K562 (cell line): ENCODE data around the gene STEAP1B. TPM values are rescaled to one million over a fixed set of nuclear protein-coding genes. Genes with fewer than 3 reads are reported as not detected.

ENCODE experiments used
- ATAC-seq: fragments of 200-7000 bp; cut with Tn5 transposase; 3 replicates; pipeline ENCODE4 v1.9.1; 2020; ENCODE audit warnings: moderate library complexity
- BruUV-seq: library from RNA; stranded (reverse); fragments of 400-500 nt; replicated peaks from 2 replicates; lab custom pipeline; 2021; lab: Mats Ljungman, UMichigan
- CTCF ChIA-PET: fragments of 300-600 bp; formaldehyde crosslinking; extraction: SDS; loops from one replicate; lab custom pipeline; 2021; ENCODE audit warnings: low intra/inter-chr PET ratio; lab: Yijun Ruan, JAX
- POLR2A ChIA-PET: fragments of 300-600, 350-650 bp; sonication (Branson Sonifier 250); formaldehyde crosslinking; extraction: SDS; loops from one replicate; lab custom pipeline; 2021; ENCODE audit warnings: antibody characterized with exemption, inconsistent platforms; lab: Yijun Ruan, JAX
- DNase-seq, 4 experiments: peaks; one replicate each; pipeline versions ENCODE4 v3.0.0 to v3.0.0-alpha.2; 2011 to 2018; ENCODE audit warnings: low spot score in 3 of 4, mixed read lengths in 3 of 4; ENCODE audit errors: extremely low read depth in 1 of 4
- FAIRE-seq: peaks from 2 replicates; lab custom pipeline; 2011; peaks lifted over from hg19 to GRCh38; lab: Jason Lieb, UNC
- H2AFZ ChIP-seq: 2 replicates; pipeline ENCODE4 v1.6.0; 2011; ENCODE audit warnings: low read depth, low read length, control low read depth, inconsistent platforms
- H3K27ac ChIP-seq: fragments of 200-600 bp; 3 replicates; pipeline ENCODE4 v1.8.0; 2011; ENCODE audit warnings: low read depth, mild to moderate bottlenecking, control low read depth, inconsistent platforms, low read length, moderate library complexity, mixed read lengths; ENCODE audit errors: extremely low read depth
- H3K27me3 ChIP-seq, 2 experiments: fragments of 300-600 bp in 1 of 2; 2 replicates in 1 of 2; 3 replicates in 1 of 2; pipeline versions ENCODE4 v1.6.0 to v1.8.0; 2011; ENCODE audit warnings: inconsistent platforms in 2 of 2, low read length in 2 of 2, mild to moderate bottlenecking in 1 of 2, mixed read lengths in 1 of 2, moderate library complexity in 1 of 2; ENCODE audit not compliant: control insufficient read depth in 2 of 2, insufficient read depth in 2 of 2
- H3K36me3 ChIP-seq: fragments of 300-600 bp; 3 replicates; pipeline ENCODE4 v1.8.0; 2011; ENCODE audit warnings: mild to moderate bottlenecking, low read length, inconsistent platforms; ENCODE audit not compliant: control insufficient read depth, insufficient read depth
- H3K4me1 ChIP-seq, 2 experiments: fragments of 200-600 bp in 1 of 2; replicated peaks in 1 of 2; 2 replicates in 1 of 2; 3 replicates in 1 of 2; pipeline versions ENCODE4 v1.5.1 to v1.8.0; 2011; ENCODE audit warnings: inconsistent platforms in 2 of 2, low read length in 2 of 2, mild to moderate bottlenecking in 1 of 2, mixed read lengths in 1 of 2, moderate library complexity in 1 of 2; ENCODE audit not compliant: control insufficient read depth in 2 of 2, insufficient read depth in 2 of 2
- H3K4me2 ChIP-seq: 2 replicates; pipeline ENCODE4 v1.6.1; 2011; ENCODE audit warnings: low read length, control low read depth, inconsistent platforms, mixed read lengths; ENCODE audit not compliant: insufficient read depth
- H3K4me3 ChIP-seq: fragments of 200-600 bp; sonication (generic), shearing (Covaris generic); 2 replicates; pipeline ENCODE4 v1.5.1; 2016; ENCODE audit warnings: control low read depth, inconsistent platforms
- H3K79me2 ChIP-seq: fragments of 200-600 bp; 3 replicates; pipeline ENCODE4 v1.8.0; 2011; ENCODE audit warnings: low read length, inconsistent platforms; ENCODE audit not compliant: control insufficient read depth, insufficient read depth
- H3K9ac ChIP-seq, 2 experiments: 2 replicates each; pipeline versions ENCODE4 v1.6.0 to v1.6.1; 2011; ENCODE audit warnings: low read depth in 2 of 2, low read length in 2 of 2, control low read depth in 1 of 2, inconsistent platforms in 1 of 2, mild to moderate bottlenecking in 1 of 2, mixed read lengths in 1 of 2; ENCODE audit not compliant: insufficient read depth in 1 of 2
- H3K9me1 ChIP-seq: one replicate; pipeline ENCODE4 v1.6.0; 2011; ENCODE audit warnings: inconsistent platforms, mild to moderate bottlenecking, low read length, moderate library complexity; ENCODE audit not compliant: control insufficient read depth, insufficient read depth
- H3K9me3 ChIP-seq: replicated peaks from 2 replicates; pipeline ENCODE4 v1.5.1; 2011; ENCODE audit warnings: low read depth, low read length, inconsistent platforms; ENCODE audit not compliant: control insufficient read depth, insufficient read depth
- H4K20me1 ChIP-seq: replicated peaks from 2 replicates; pipeline ENCODE4 v1.6.1; 2011; ENCODE audit warnings: low read length, inconsistent platforms, mixed read lengths; ENCODE audit not compliant: control insufficient read depth, insufficient read depth
- ELK1 ChIP-seq: sonication (generic); formaldehyde crosslinking; IDR thresholded peaks from 2 replicates; pipeline ENCODE4 v1.8.1; 2022; ENCODE audit warnings: missing genetic modification reagents
- HCFC1 ChIP-seq: IDR thresholded peaks from 2 replicates; pipeline ENCODE4 v1.6.1; 2012; ENCODE audit warnings: low read depth, low read length, improper control_type of control experiment
- HMBOX1 ChIP-seq: sonication (generic); IDR thresholded peaks from 2 replicates; pipeline ENCODE4 v1.6.1; 2016
- MBD2 ChIP-seq: sonication (generic); IDR thresholded peaks from 2 replicates; pipeline ENCODE4 v1.6.1; 2016; ENCODE audit warnings: low read depth, borderline replicate concordance
- MYNN ChIP-seq, 2 experiments: sonication (generic); formaldehyde crosslinking in 1 of 2; IDR thresholded peaks; 2 replicates each; pipeline versions ENCODE4 v1.5.0 to v1.6.1; 2016 to 2020; ENCODE audit warnings: antibody characterized with exemption in 1 of 2, missing genetic modification reagents in 1 of 2
- NFXL1 ChIP-seq: fragments of 450-650 bp; formaldehyde crosslinking; IDR thresholded peaks from 2 replicates; pipeline ENCODE4 v1.4.0; 2021; ENCODE audit warnings: mild to moderate bottlenecking
- REST ChIP-seq, 2 experiments: fragments of 450-650 bp; formaldehyde crosslinking in 1 of 2; IDR thresholded peaks; 2 replicates each; pipeline versions ENCODE4 v1.4.0 to v1.6.1; 2014 to 2020; ENCODE audit warnings: mild to moderate bottlenecking in 2 of 2, borderline replicate concordance in 1 of 2, low read depth in 1 of 2
- SAP30 ChIP-seq: fragments of 200-600 bp; sonication (generic); IDR thresholded peaks from 2 replicates; pipeline ENCODE4 v1.6.1; 2012; ENCODE audit warnings: borderline replicate concordance, low read depth, mild to moderate bottlenecking, moderate library complexity, low read length, control low read depth, inconsistent platforms; ENCODE audit not compliant: insufficient read depth, poor library complexity, severe bottlenecking
- WGBS: fragments of 100-300 bp; shearing (Covaris generic); methylation state at CpG from one replicate; pipeline ENCODE4 v1.1.6; 2016; ENCODE audit warnings: low coverage, mixed read lengths; ENCODE audit not compliant: insufficient coverage; ENCODE audit errors: missing lambda C conversion rate; 5-methylcytosine and 5-hydroxymethylcytosine counted together
- in situ Hi-C: fragments of 300-500 bp; cut with MboI; formaldehyde crosslinking; loops from 4 replicates; pipeline ENCODE4 v1.15.0; 2018; ENCODE audit warnings: inconsistent platforms, mixed read lengths
- intact Hi-C: fragments of 100-400 bp; cut with micrococcal nuclease; formaldehyde crosslinking; loops from 2 replicates; pipeline ENCODE4 v1.14.2; 2022
- polyA plus RNA-seq, 8 experiments: library from polyadenylated mRNA; depleted of rRNA in 4 of 8; stranded (reverse) in 5 of 8; unstranded in 3 of 8; fragments of >200 nt; fragmentation: Nextera tagmentation in 2 of 8; fragmentation: Illumina TruSeq in 1 of 8; extraction: Ambion mirVana in 2 of 8; extraction: Trizol in 1 of 8; gene quantifications; 2 replicates each; pipeline versions ENCODE4 v1.2.1 to v1.2.3, GENCODE V29; 2011 to 2014; ENCODE audit warnings: inconsistent platforms in 1 of 8, missing spikeins in 1 of 8
- total RNA-seq, 7 experiments: library from RNA; depleted of rRNA in 6 of 7; stranded (reverse); fragments of >200 nt in 6 of 7; fragmentation: Illumina TruSeq in 2 of 7; extraction: Trizol in 2 of 7; gene quantifications; 2 replicates each; pipeline versions ENCODE4 v1.2.1 to v1.2.3, GENCODE V29; 2011 to 2021; ENCODE audit warnings: low replicate concordance in 1 of 7
- TF ChIP-seq, protein P1 (sequence below): fragments of 250-450 bp; sonication (Bioruptor Pico); IDR thresholded peaks from 2 replicates; pipeline ENCODE4 v1.5.1; 2021; ENCODE audit warnings: mild to moderate bottlenecking

STEAP1B gene
- total and polyA plus RNA-seq, 9 of the 15 experiments (the other 6 are each of a cell fraction or from before 2014, with no cell fraction given): 20.0 to 38.5 (median 30.6) TPM

DNA sequence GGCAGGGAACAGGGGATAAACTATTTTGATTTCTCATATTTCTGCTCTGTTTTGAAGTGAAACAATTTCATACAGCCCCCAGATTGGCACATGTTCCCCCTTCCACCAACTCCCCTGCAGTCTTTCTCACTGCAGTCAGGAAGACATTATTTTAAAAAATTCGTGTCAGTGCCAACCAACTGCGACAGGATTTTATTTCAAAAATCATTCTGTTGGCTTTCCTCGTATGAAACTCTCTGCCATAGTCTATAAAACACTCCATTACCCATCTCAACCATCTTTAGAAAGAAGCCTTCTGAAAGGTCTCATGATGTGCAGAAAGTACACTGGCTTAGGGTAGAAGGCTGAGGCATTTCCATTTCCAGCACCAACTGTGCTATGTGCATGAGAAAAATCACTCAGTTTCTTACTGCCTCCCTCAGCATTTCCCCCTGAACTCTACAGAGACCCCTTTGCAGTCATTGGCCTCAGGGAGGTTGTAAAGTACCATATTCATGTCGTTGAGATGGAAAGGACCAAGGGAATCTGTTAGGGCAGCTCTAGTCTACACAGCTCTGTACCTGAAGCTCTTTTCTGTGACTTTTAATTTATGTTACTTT lies 46.9 kb downstream of the STEAP1B start:
- no peaks in the 10 kb centered on the region for H4K20me1 ChIP-seq
- H3K27ac ChIP-seq: no peak overlapping the region
- no peaks in the 10 kb centered on the region for H3K36me3 ChIP-seq
- H3K9me3 ChIP-seq: no peaks in the 10 kb centered on the region
- H3K4me1 ChIP-seq: peaks cover 0 to 2% of the 10 kb centered on the region in 2 experiments; a peak in 1 of 5 replicates
- DNase-seq (no peak), FAIRE-seq (no peak), ATAC-seq (no peak)
- 23% methylated on average over 4 of the region's 4 CpGs for WGBS
- no peak overlapping the region for H3K4me3 ChIP-seq
- in situ Hi-C loops (no loop called here), intact Hi-C loops (loop anchor here (2.0 to 5.0 kb wide), 3 partner anchors 61 to 156 kb away; no protein-coding TSS in a partner anchor)
- ChIA-PET CTCF (interaction anchor here (1.6 kb wide), 1 partner anchor 343 kb away, joined by 6 read pairs; no protein-coding TSS in a partner anchor), POLR2A (no interaction called here)
- H3K27me3 ChIP-seq: no peaks in the 10 kb centered on the region
- no peak overlapping the region for H3K9ac ChIP-seq
- H3K4me2 ChIP-seq: no peak overlapping the region
- H3K9me1 ChIP-seq: no peaks in the 10 kb centered on the region
- H3K79me2 ChIP-seq: no peaks in the 10 kb centered on the region
- no peak overlapping the region for H2AFZ ChIP-seq
- BruUV-seq: no TSS peak
- no peak for TF ChIP-seq MYNN (IDR thresholded peaks at IDR 0.05)
- no peak for TF ChIP-seq MYNN (CRISPR knock-in tag; IDR thresholded peaks at IDR 0.05)
- no peak for TF ChIP-seq HMBOX1
- TF ChIP-seq, protein P1, sequence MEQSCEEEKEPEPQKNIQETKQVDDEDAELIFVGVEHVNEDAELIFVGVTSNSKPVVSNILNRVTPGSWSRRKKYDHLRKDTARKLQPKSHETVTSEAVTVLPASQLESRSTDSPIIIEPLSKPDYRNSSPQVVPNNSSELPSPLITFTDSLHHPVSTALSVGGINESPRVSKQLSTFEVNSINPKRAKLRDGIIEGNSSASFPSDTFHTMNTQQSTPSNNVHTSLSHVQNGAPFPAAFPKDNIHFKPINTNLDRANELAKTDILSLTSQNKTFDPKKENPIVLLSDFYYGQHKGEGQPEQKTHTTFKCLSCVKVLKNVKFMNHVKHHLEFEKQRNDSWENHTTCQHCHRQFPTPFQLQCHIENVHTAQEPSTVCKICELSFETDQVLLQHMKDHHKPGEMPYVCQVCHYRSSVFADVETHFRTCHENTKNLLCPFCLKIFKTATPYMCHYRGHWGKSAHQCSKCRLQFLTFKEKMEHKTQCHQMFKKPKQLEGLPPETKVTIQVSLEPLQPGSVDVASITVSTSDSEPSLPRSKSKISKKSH (CRISPR knock-in tag): no peak
- TF ChIP-seq MBD2: no peak
- TF ChIP-seq HCFC1: no peak
- no peak for TF ChIP-seq SAP30
- TF ChIP-seq NFXL1 (CRISPR knock-in tag): no peak
- TF ChIP-seq REST (IDR thresholded peaks at IDR 0.05; ENCODE audit: borderline replicate concordance): no peak
- TF ChIP-seq REST (CRISPR knock-in tag; IDR thresholded peaks at IDR 0.05; ENCODE audit: low read depth): no peak
- no peak for TF ChIP-seq ELK1 (CRISPR knock-in tag)
